CD4-positive, alpha-beta T cell treated with Interleukin-21 for 1 hour (primary cell): ENCODE measurements around the gene SBSN.

ENCODE experiments used
- DNase-seq: peaks from one replicate; pipeline ENCODE4 v3.0.0-alpha.2; 2020

SBSN gene

GRCh38 chr19:35528218-35529038 is at the start of gene SBSN:
Gene SBSN, minus strand, starts transcription at chr19:35528311. Its CDS starts 30 bp downstream, at chr19:35528281.
- no peak for DNase-seq

DNA sequence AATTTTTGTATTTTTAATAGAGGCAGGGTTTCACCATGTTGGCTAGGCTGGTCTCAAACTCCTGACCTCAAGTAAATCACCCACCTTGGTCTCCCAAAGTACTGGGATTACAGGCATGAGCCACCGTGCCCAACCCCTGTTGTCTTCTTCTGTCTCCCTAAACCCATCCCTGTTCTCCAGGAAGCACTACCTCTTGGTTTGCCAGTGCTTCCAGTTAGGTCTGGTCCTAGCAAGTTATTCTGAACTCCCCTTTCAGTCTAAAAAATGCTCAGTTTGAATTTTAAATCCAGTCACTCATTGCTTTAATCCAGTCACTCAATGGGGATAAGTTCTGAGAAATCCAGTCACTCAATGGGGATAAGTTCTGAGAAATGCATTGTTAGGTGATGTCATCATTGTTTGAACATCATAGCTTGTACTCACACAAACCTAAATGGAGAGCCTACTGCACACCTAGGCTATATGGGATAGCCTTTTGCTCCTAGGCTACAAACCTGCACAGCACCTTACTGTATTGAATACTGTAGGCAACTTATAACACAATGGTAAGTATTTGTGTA is 43.4 kb upstream of the SBSN start:
- no peak for DNase-seq

DNA sequence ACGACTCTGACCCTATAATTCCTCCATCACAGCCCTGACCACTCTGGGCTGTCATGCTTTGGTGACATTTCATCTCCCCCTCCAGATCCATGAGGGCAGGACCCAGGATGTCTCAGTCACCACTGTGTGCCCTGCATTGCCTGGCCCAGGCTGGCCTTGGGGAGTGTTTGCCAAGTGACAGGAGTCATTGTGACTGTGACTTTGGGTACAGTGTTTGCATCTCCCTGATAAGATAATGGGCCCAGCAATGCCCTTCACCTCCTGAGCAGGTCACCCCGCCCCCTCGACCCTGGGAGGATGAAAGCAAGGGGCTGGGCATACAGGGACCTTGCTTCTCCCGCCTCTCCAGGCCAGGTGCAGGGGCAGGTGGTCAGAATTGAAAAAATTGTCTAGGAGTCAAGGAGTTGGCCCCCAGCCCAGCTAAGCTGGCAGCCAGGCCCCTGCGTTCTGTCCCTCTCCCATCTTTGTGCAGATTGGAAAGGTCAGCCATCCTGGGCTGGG is 41.2 kb upstream of the SBSN start:
- DNase-seq = no peak

- DNase-seq = no peak
Measured at GRCh38 chr19:35566738-35567137, 38.6 kb upstream of the SBSN start.

GRCh38 chr19:35565016-35565856 is 37.1 kb upstream of the SBSN start:
- no peak for DNase-seq

GRCh38 chr19:35563207-35563829 is 35.2 kb upstream of the SBSN start, which contains the start of gene ATP4A:
Gene ATP4A, minus strand, starts transcription at chr19:35563658. Its CDS starts 29 bp downstream, at chr19:35563629.
- no peak for DNase-seq

DNA sequence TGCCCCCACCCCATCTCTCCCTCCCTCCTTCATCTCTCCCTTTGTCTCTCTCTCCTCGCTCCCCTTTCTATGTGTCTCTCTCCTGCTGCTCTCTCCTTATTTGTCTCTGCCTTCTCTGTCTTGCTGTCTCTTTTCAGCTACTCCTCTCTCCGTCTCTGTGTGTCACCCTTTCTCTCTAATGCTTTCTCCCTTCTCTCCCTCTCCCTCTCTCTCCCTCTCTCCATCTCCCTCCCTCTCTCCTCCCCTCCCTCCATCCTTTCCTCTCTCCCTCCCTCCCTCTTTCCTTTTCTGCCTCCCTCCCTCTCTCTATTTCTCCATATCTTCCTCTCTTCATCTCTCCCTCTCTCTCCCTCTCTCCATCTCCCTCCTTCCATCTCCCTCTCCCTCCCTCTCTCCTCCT is 34.7 kb upstream of the SBSN start:
- no peak for DNase-seq

GRCh38 chr19:35562336-35562735 is 34.2 kb upstream of the SBSN start:
- DNase-seq = no peak

DNA sequence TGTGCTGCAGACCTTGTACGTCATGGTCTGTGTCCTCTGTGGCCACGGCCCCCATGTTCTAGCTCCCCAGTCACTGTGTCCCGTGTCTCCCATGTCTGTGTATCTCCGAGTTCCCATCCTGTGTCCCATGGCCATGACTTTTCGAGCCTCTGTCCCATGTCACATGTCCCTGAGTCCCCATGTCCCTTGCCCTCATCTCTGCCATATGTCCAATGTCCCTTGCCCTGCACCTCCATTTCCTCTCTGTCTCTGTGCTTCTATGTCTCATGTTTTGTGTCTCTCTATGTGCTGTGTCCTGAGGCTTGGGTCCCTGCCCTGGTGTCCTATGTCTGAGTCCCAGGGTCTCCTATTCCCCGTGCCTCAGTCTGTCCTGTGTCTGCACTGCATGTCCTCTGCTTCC is 33.3 kb upstream of the SBSN start:
- no peak for DNase-seq

DNA sequence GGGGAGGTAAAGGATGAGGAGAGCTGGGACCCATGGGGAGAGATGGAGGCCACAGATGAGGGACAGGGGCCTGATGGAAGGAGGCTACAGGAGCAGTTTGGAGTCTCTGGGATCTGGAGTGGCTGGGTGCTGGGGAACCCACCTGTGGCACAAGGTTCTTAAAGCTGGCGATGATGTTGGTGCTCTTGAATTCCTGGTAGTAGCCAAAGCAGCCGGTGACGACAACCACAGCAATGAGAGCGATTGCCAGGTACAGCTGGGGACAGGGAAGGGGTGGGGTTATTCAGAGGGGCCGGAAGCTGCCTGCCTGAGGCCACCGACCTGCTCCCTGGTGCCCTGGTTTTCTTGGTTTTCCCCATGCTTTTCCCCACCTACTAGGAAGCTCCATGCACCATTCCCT is 32.6 kb upstream of the SBSN start:
- no peak for DNase-seq

DNA sequence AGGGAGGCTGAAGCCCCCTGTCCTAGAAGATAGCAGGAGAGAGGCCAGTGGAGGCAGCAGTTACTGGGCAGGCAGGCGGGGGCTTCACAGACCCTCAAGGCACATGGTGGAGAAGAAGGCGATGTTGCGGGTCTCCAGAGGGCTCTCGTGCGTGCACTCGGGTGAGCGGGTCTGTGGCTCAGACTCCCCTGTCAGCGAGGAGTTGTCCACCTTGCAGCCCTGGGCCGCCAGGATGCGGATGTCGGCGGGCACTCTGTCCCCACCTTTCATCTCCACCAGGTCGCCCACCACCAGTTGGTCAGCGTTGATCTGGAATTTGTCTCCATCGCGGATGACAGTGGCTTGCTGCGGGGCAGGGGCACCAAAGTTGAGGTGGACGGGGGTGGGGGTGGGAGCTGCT is 32.2 kb upstream of the SBSN start:
- no peak for DNase-seq

DNA sequence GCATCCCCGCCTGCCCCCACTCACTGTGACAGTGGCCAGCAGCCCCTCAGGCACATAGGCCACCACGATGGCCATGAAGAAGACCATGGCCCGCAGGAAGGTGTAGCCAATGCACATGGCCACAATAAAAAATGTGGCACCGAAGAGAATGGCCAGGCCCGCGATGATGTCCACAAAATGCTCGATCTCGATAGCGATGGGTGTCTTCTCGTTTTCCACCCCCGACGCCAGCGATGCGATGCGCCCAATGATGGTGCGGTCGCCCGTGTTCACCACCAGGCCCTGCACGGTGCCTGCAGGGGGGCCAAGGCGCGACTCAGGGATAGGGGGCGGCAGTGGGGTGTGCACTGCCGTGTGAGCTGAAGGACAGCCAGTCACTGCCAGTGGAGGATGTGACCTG is 31.7 kb upstream of the SBSN start:
- no peak for DNase-seq

DNA sequence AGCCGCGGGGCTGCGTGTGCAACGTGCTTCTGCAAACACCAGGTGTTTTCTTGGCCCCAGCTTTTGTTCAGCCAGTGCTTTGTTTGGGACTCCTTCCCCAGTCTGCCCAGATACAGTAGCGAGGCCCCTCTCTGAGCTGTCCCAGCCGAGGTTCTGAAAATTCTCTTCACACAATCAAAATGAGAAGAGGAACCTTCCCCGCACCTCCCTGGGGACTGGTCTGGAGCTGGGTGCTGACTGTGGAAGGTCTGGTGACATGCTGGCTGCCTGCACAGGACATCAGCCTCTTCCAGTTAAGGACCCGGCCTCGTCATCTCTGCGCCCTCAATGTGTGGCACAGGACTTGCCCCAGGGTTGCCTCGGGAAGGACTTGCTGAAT is 31.2 kb upstream of the SBSN start:
- no peak for DNase-seq

DNA sequence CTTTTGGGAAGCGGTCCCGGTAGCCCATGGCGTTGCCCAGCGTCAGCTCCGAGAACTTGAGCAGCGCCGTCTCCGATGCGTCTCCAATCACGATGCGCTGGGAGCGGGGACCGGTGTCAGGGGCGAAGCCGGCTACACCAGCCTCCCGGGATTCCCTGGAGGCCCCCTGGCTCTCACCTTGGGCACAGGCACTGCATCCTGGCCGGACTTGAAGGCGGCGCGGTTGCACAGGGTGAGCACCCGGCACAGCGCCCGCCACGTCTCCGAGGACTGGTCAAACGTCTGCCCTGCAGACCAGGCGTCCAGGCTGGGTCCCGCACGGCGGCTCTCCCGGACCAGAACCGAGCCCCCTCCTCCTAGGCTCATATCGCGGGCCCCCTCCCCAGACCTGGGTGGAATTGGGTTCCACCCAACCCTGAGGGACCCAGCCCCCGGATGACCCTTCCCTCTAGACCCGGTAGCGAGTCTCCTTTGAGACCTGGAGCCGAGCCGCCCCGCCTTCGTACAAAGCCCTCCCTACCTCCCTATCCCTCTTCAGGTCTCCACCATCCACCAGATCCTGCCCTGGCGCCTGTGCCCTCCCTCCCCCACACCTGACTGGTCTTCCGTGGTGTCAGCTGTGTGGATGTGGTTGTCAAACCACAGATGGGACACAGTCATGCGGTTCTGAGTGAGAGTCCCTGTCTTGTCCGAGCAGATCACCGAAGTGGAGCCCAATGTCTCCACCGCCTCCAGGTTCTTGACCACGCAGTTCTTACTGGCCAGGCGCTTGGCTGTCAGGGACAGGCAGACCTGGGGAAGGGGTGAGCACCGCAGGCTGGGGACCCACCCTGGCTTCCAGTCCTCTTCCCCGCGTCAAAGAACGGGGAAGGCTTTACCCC is 30.5 kb upstream of the SBSN start:
- no peak for DNase-seq

GRCh38 chr19:35557539-35558399 is 29.7 kb upstream of the SBSN start:
- DNase-seq = peak; percentile 55

DNA sequence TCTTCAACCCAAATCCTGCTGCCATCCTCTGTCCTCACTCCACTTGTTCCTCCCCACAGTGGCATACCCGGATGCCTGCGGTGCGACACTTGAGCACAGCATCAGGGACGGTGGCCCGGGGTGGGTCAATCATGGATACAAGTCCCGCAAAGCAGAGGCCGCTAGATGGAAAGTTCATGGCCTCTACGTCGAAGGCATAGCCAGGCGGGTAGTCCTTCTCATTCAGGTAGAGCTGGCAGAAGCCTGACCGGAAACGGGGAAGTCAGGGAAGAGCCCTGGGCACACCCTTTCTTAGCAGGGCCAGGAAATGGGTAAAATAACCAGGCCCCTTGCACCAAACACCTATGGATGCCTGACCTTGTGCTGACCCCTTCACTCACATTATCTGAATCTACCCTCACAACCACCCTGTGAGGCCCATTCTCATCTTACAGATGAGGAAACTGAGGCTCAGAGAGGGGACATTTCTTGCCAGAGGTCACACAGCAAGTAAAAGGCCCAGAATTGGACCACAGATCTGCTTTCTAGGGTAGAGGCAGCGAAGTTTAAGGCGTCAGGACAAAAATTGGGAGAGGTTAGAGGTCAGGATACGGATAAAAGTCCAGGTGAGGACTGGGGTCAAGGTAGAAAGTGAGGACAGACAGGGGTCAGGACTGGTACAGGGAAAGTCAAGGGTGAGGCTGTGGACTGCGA is 28.9 kb upstream of the SBSN start:
- no peak for DNase-seq

DNA sequence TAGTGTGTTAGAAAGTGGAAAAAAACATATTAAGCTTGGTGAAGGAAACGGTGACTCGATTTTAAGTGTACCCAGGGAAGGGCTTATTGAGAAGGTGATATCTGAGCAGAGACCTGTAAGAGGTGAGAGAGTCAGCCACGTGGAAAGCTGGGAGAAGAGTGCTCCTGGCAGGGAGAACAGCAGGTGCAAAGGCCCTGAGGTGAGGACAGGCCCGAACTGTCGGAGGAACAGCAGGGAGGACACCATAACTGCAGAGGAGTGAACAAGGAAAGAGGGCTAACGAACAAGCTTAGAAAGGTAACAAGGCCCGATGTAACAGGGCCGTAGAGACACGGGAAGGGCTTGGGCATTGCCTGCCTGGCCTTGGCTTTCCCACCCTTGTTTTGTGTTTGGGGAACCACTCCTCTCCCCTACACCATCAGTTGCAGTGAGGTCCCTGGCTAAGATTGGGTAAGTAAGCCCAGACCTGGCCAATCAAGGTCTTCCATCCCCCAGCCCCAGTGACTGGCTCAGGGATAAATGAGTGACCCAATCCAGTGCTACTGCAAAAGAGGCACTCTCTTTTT is 28.0 kb upstream of the SBSN start:
- DNase-seq = no peak

GRCh38 chr19:35555301-35556005 is 27.3 kb upstream of the SBSN start:
- DNase-seq = no peak

- DNase-seq = no peak
Measured at GRCh38 chr19:35554076-35554475, 26.0 kb upstream of the SBSN start.
